Karpas-422 (cell line): ENCODE results near the gene CECR2. TPM values are rescaled to one million over a fixed set of nuclear protein-coding genes. Genes with fewer than 3 reads are reported as not detected.
A peak's percentile ranks its signal among the peaks of the same experiment; 100 is the strongest.

ENCODE experiments used
- DNase-seq: peaks from one replicate; pipeline ENCODE4 v3.0.0-alpha.2; 2015
- H2AFZ ChIP-seq: fragments of 200-600 bp; sonication (generic); 2 replicates; pipeline ENCODE4 v1.6.1; 2014; ENCODE audit warnings: antibody characterized with exemption, low read length, mixed read lengths
- H3K27ac ChIP-seq: fragments of 200-600 bp; sonication (generic); 2 replicates; pipeline ENCODE4 v1.5.1; 2014; ENCODE audit warnings: mild to moderate bottlenecking, low read length, moderate library complexity
- H3K27me3 ChIP-seq: fragments of 200-600 bp; sonication (generic); 2 replicates; pipeline ENCODE4 v1.6.1; 2014; ENCODE audit warnings: low read length, mixed read lengths
- H3K36me3 ChIP-seq: fragments of 200-600 bp; sonication (generic); 2 replicates; pipeline ENCODE4 v1.6.1; 2014; ENCODE audit warnings: low read length, mixed read lengths; ENCODE audit not compliant: insufficient read depth
- H3K4me1 ChIP-seq: fragments of 200-600 bp; sonication (generic); 2 replicates; pipeline ENCODE4 v1.6.1; 2014; ENCODE audit warnings: mild to moderate bottlenecking, low read length, mixed read lengths
- H3K4me2 ChIP-seq: fragments of 200-600 bp; sonication (generic); 2 replicates; pipeline ENCODE4 v1.6.1; 2014; ENCODE audit warnings: low read length, low read depth, mild to moderate bottlenecking; ENCODE audit not compliant: poor library complexity, severe bottlenecking
- H3K4me3 ChIP-seq: fragments of 200-600 bp; sonication (generic); 2 replicates; pipeline ENCODE4 v1.5.1; 2014; ENCODE audit warnings: mild to moderate bottlenecking, antibody characterized with exemption, low read length, mixed read lengths
- H3K79me2 ChIP-seq: fragments of 200-600 bp; sonication (generic); 2 replicates; pipeline ENCODE4 v1.6.1; 2014; ENCODE audit warnings: mild to moderate bottlenecking, low read length, mixed read lengths
- H3K9ac ChIP-seq: fragments of 200-600 bp; sonication (generic); 2 replicates; pipeline ENCODE4 v1.6.0; 2014; ENCODE audit warnings: low read length
- H3K9me2 ChIP-seq: fragments of 200-600 bp; sonication (generic), shearing (Covaris generic); replicated peaks from 2 replicates; pipeline ENCODE4 v1.6.0; 2014; ENCODE audit warnings: mild to moderate bottlenecking, low read length, moderate library complexity; ENCODE audit not compliant: insufficient read depth
- H3K9me3 ChIP-seq: fragments of 300-700, 200-600 bp; sonication (generic); 2 replicates; pipeline ENCODE4 v1.6.1; 2014; ENCODE audit warnings: low read length, mixed read lengths
- H4K20me1 ChIP-seq: fragments of 200-600 bp; sonication (generic); 2 replicates; pipeline ENCODE4 v1.6.1; 2014; ENCODE audit warnings: mild to moderate bottlenecking, antibody characterized with exemption, low read length, low read depth; ENCODE audit not compliant: insufficient read depth
- total RNA-seq: library from RNA; depleted of rRNA; stranded (reverse); fragments of >200 nt; shearing (Covaris generic); gene quantifications from 2 replicates; pipeline ENCODE4 v1.2.3, GENCODE V29; 2014; ENCODE audit warnings: low replicate concordance

Gene CECR2
- total RNA-seq, 1 experiment from 2014 or later = 1.6 TPM

- Histone ChIP-seq H3K27ac (peak overlapping the region; percentile 98), H3K79me2 (no peaks in the 10 kb centered on the region), H3K27me3 (no peaks in the 10 kb centered on the region), H3K4me1 (peaks cover 66% of the 10 kb centered on the region), H2AFZ (no peak overlapping the region), H3K9me3 (no peaks in the 10 kb centered on the region), H3K4me2 (no peak overlapping the region), H3K4me3 (no peak overlapping the region), H3K9ac (no peak overlapping the region), H3K36me3 (no peaks in the 10 kb centered on the region), H3K9me2 (no peaks in the 10 kb centered on the region), H4K20me1 (no peaks in the 10 kb centered on the region)
- DNase-seq = no peak
Measured at GRCh38 chr22:17337639-17338038, 31.6 kb upstream of the CECR2 start.

- no peak for DNase-seq
Measured at GRCh38 chr22:17339095-17339693, 30.1 kb upstream of the CECR2 start.

GRCh38 chr22:17342361-17342760, 26.9 kb upstream of the CECR2 start:
- H2AFZ ChIP-seq = no peak overlapping the region
- H3K9me3 ChIP-seq = no peaks in the 10 kb centered on the region
- no peak overlapping the region for H3K9ac ChIP-seq
- no peaks in the 10 kb centered on the region for H3K36me3 ChIP-seq
- no peaks in the 10 kb centered on the region for H3K9me2 ChIP-seq
- H3K4me2 ChIP-seq = no peak overlapping the region
- no peaks in the 10 kb centered on the region for H3K79me2 ChIP-seq
- H4K20me1 ChIP-seq = no peaks in the 10 kb centered on the region
- H3K27ac ChIP-seq = no peak overlapping the region
- no peak overlapping the region for H3K4me3 ChIP-seq
- no peaks in the 10 kb centered on the region for H3K27me3 ChIP-seq
- DNase-seq = no peak
- H3K4me1 ChIP-seq = peaks cover 43% of the 10 kb centered on the region

More at GRCh38 chr22:17339095-17339693, 30.1 kb upstream of the CECR2 start:
- Histone ChIP-seq H3K4me1 (peaks cover 59% of the 10 kb centered on the region), H3K27ac (no peak overlapping the region), H3K27me3 (no peaks in the 10 kb centered on the region), H3K9me2 (no peaks in the 10 kb centered on the region), H2AFZ (0 out of 2 replicates have a peak overlapping the region, but pooled peaks have one; percentile 27), H3K9ac (no peak overlapping the region), H3K36me3 (no peaks in the 10 kb centered on the region), H4K20me1 (no peaks in the 10 kb centered on the region), H3K4me3 (no peak overlapping the region), H3K79me2 (no peaks in the 10 kb centered on the region), H3K9me3 (no peaks in the 10 kb centered on the region), H3K4me2 (no peak overlapping the region)

DNA sequence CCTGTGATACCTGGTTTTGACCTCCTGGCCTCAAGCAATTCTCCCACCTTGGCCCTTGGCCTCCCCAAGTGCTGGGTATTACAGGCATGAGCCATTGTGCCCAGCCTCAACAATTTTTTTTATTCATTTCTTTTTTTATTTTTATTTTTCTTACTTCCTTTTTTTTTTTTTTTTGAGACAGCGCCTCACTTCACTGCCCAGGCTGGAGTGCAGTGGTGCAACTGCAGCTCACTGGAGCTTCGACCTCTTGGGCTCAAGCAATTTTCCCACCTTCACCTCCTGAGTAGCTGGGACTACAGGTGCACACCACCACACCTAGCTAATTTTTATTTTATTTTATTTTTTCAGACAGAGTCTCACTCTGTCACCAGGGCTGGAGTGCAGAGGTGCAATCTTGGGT, 25.5 kb upstream of the CECR2 start:
- H3K36me3 ChIP-seq = no peaks in the 10 kb centered on the region
- H3K27ac ChIP-seq = no peak overlapping the region
- H3K9me2 ChIP-seq = no peaks in the 10 kb centered on the region
- peak; percentile 61 for DNase-seq
- H3K79me2 ChIP-seq = no peaks in the 10 kb centered on the region
- H3K4me2 ChIP-seq = no peak overlapping the region
- no peak overlapping the region for H3K9ac ChIP-seq
- H3K9me3 ChIP-seq = no peaks in the 10 kb centered on the region
- no peak overlapping the region for H2AFZ ChIP-seq
- peaks cover 35% of the 10 kb centered on the region for H3K4me1 ChIP-seq
- H3K4me3 ChIP-seq = no peak overlapping the region
- no peaks in the 10 kb centered on the region for H3K27me3 ChIP-seq
- H4K20me1 ChIP-seq = no peaks in the 10 kb centered on the region

GRCh38 chr22:17346578-17346977, 22.7 kb upstream of the CECR2 start:
- Histone ChIP-seq H3K36me3 (no peaks in the 10 kb centered on the region), H2AFZ (no peak overlapping the region), H3K9ac (no peak overlapping the region), H3K27ac (no peak overlapping the region), H3K4me2 (no peak overlapping the region), H3K4me3 (no peak overlapping the region), H3K79me2 (no peaks in the 10 kb centered on the region), H3K9me2 (no peaks in the 10 kb centered on the region), H3K27me3 (no peaks in the 10 kb centered on the region), H4K20me1 (no peaks in the 10 kb centered on the region), H3K9me3 (no peaks in the 10 kb centered on the region), H3K4me1 (peaks cover 36% of the 10 kb centered on the region)
- no peak for DNase-seq

DNA sequence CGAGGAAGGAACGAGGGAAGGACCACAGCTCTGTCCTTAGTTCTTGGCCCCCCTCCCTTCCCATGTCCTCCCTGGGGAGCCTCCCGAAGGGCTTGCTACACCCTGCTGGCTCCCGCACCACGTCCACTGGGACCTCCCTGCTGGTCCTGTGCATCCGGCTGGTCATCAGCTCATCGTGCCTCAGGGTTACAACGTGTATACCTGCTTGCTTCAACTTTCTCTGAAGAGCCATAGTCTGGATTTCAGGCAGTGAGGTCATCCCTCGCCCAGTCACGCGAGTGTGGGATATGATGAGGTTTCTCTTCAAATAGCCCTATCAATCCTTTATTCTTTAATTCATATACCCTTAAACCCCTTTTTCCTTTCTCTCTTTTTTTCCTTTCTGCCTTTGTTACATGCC, 21.5 kb upstream of the CECR2 start:
- H3K4me3 ChIP-seq = no peak overlapping the region
- H3K9me3 ChIP-seq = no peaks in the 10 kb centered on the region
- H3K9me2 ChIP-seq = no peaks in the 10 kb centered on the region
- no peaks in the 10 kb centered on the region for H3K79me2 ChIP-seq
- H3K9ac ChIP-seq = no peak overlapping the region
- peaks cover 36% of the 10 kb centered on the region for H3K4me1 ChIP-seq
- no peaks in the 10 kb centered on the region for H3K36me3 ChIP-seq
- DNase-seq = no peak
- no peak overlapping the region for H2AFZ ChIP-seq
- H4K20me1 ChIP-seq = no peaks in the 10 kb centered on the region
- no peaks in the 10 kb centered on the region for H3K27me3 ChIP-seq
- H3K27ac ChIP-seq = no peak overlapping the region
- no peak overlapping the region for H3K4me2 ChIP-seq

DNA sequence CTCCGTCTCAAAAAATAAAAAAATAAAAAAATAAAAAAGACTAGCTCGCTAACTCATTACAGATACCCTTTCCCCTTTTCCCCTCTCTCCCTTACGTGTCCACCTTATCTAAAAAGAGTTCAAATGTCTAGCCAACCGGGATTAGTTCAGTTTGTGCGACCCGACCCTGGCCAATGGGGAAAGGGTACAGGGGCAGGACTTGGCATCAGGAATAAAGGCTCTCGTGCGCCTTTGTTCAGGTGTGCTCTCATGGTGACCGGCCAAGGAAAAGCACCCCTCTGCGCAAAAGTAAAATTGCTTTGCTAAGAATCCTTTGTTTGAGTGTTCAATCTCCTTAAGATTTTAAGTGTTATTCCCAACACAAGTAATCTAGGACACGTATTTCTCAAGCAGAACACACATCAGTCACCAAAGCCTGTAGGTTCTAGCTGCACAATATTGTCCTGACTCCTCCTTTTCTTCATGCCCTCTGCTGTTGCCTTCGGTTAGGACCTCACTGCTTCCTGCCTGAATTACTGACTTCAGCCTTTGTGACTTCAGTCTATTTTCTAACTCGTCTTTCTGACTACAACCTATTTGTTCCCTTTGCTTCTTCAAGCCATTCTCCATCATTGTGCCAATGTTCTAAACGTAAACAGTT, 20.7 kb upstream of the CECR2 start:
- no peaks in the 10 kb centered on the region for H3K79me2 ChIP-seq
- no peaks in the 10 kb centered on the region for H3K9me3 ChIP-seq
- H3K9me2 ChIP-seq = no peaks in the 10 kb centered on the region
- peak; percentile 43 for DNase-seq
- H3K4me2 ChIP-seq = peak overlapping the region; percentile 55
- no peak overlapping the region for H3K9ac ChIP-seq
- peaks cover 33% of the 10 kb centered on the region for H3K4me1 ChIP-seq
- H3K27ac ChIP-seq = no peak overlapping the region
- no peaks in the 10 kb centered on the region for H3K36me3 ChIP-seq
- peak overlapping the region; percentile 68; the same call in 1 of the 2 replicates for H2AFZ ChIP-seq
- H3K4me3 ChIP-seq = no peak overlapping the region
- H3K27me3 ChIP-seq = no peaks in the 10 kb centered on the region
- no peaks in the 10 kb centered on the region for H4K20me1 ChIP-seq

DNA sequence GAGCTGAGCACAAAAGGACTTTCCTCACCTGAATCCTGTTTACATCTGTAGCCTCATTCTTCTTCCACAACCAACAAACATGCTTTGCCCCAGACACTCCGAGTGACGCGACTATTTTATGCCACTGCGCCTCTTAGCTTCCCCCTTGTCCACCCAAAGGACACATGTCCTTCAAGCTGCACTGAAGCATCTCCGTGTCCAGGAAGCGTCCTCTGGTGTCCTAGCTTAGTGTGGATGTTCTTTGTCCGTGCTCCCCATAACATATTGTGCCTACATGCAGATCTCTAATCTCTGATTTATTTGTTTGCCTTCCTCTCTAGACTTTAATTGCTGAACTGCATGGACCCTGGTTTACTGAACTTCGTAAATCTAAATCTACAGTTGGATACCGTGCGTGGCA, 20.1 kb upstream of the CECR2 start:
- Histone ChIP-seq H3K9ac (no peak overlapping the region), H2AFZ (peak overlapping the region; percentile 68; the same call in 1 of the 2 replicates), H3K27ac (no peak overlapping the region), H3K9me2 (no peaks in the 10 kb centered on the region), H3K36me3 (no peaks in the 10 kb centered on the region), H4K20me1 (no peaks in the 10 kb centered on the region), H3K79me2 (no peaks in the 10 kb centered on the region), H3K4me3 (no peak overlapping the region), H3K27me3 (no peaks in the 10 kb centered on the region), H3K4me2 (peak overlapping the region; percentile 55), H3K9me3 (no peaks in the 10 kb centered on the region), H3K4me1 (peaks cover 27% of the 10 kb centered on the region)
- no peak for DNase-seq
